H9 (cell line): Measurements from ENCODE around the gene TBC1D5. TPM values are rescaled to one million over a fixed set of nuclear protein-coding genes. Genes with fewer than 3 reads are reported as not detected.

Experiments
- DNase-seq: peaks from one replicate; pipeline ENCODE4 v3.0.0-alpha.2; 2017
- H2AFZ ChIP-seq: one replicate; pipeline ENCODE4 v1.6.1; 2013; ENCODE audit warnings: mild to moderate bottlenecking, low read length, control low read depth, moderate library complexity
- H2AK5ac ChIP-seq: 2 replicates; pipeline ENCODE4 v1.6.1; 2013; ENCODE audit warnings: low read length, control low read depth, mixed read lengths; ENCODE audit not compliant: insufficient read length
- H2BK120ac ChIP-seq: one replicate; pipeline ENCODE4 v1.6.1; 2013; ENCODE audit warnings: low read depth, mild to moderate bottlenecking, low read length, control low read depth, inconsistent platforms; ENCODE audit not compliant: poor library complexity, severe bottlenecking
- H2BK12ac ChIP-seq: 2 replicates; pipeline ENCODE4 v1.6.1; 2013; ENCODE audit warnings: low read length, control low read depth, mixed read lengths, low read depth; ENCODE audit not compliant: insufficient read length
- H2BK15ac ChIP-seq: 2 replicates; pipeline ENCODE4 v1.6.1; 2013; ENCODE audit warnings: low read depth, low read length, control low read depth
- H2BK20ac ChIP-seq: one replicate; pipeline ENCODE4 v1.6.1; 2013; ENCODE audit warnings: low read depth, mild to moderate bottlenecking, low read length, control low read depth, inconsistent platforms; ENCODE audit not compliant: poor library complexity, severe bottlenecking
- H2BK5ac ChIP-seq: 2 replicates; pipeline ENCODE4 v1.6.1; 2013; ENCODE audit warnings: low read length, control low read depth, mixed read lengths; ENCODE audit not compliant: insufficient read length
- H3K14ac ChIP-seq: 2 replicates; pipeline ENCODE4 v1.6.1; 2013; ENCODE audit warnings: low read length, control low read depth; ENCODE audit not compliant: insufficient read depth
- H3K18ac ChIP-seq: 2 replicates; pipeline ENCODE4 v1.6.1; 2013; ENCODE audit warnings: low read depth, mild to moderate bottlenecking, mixed read lengths, low read length, control low read depth; ENCODE audit not compliant: insufficient read length
- H3K23ac ChIP-seq: 2 replicates; pipeline ENCODE4 v1.6.1; 2013; ENCODE audit warnings: low read length, control low read depth, mixed read lengths, low read depth; ENCODE audit not compliant: insufficient read length
- H3K23me2 ChIP-seq: 2 replicates; pipeline ENCODE4 v1.6.1; 2013; ENCODE audit warnings: low read depth, mild to moderate bottlenecking, mixed read lengths, low read length, control low read depth; ENCODE audit not compliant: insufficient read length, poor library complexity, severe bottlenecking
- H3K27ac ChIP-seq: 2 replicates; pipeline ENCODE4 v1.5.1; 2013; ENCODE audit warnings: low read length, control low read depth, mixed read lengths, low read depth; ENCODE audit not compliant: insufficient read length
- H3K27me3 ChIP-seq: 2 replicates; pipeline ENCODE4 v1.6.1; 2013; ENCODE audit warnings: low read length, control low read depth, inconsistent platforms; ENCODE audit not compliant: insufficient read depth
- H3K4ac ChIP-seq: 2 replicates; pipeline ENCODE4 v1.6.1; 2013; ENCODE audit warnings: low read depth, mild to moderate bottlenecking, control low read depth, inconsistent platforms, low read length, moderate library complexity
- H3K4me1 ChIP-seq: 2 replicates; pipeline ENCODE4 v1.6.1; 2013; ENCODE audit warnings: low read length, control low read depth, inconsistent platforms; ENCODE audit not compliant: insufficient read depth
- H3K4me2 ChIP-seq: 2 replicates; pipeline ENCODE4 v1.6.1; 2013; ENCODE audit warnings: low read length, control low read depth, mixed read lengths; ENCODE audit not compliant: insufficient read length, insufficient read depth
- H3K56ac ChIP-seq: 2 replicates; pipeline ENCODE4 v1.6.1; 2013; ENCODE audit warnings: low read depth, mild to moderate bottlenecking, mixed read lengths, low read length, control low read depth; ENCODE audit not compliant: insufficient read length
- H3K79me1 ChIP-seq: 2 replicates; pipeline ENCODE4 v1.6.1; 2013; ENCODE audit warnings: low read depth, mild to moderate bottlenecking, moderate library complexity, low read length, control low read depth, inconsistent platforms; ENCODE audit not compliant: insufficient read depth, poor library complexity, severe bottlenecking
- H3K79me2 ChIP-seq: 2 replicates; pipeline ENCODE4 v1.6.1; 2013; ENCODE audit warnings: low read length, control low read depth, inconsistent platforms; ENCODE audit not compliant: insufficient read depth
- H3K9ac ChIP-seq: 2 replicates; pipeline ENCODE4 v1.6.1; 2013; ENCODE audit warnings: low read length, control low read depth, mixed read lengths; ENCODE audit not compliant: insufficient read length; ENCODE audit errors: extremely low read depth
- H3K9me3 ChIP-seq: one replicate; pipeline ENCODE4 v1.6.1; 2013; ENCODE audit warnings: low read depth, low read length, inconsistent platforms; ENCODE audit not compliant: control insufficient read depth
- H3T11ph ChIP-seq: one replicate; pipeline ENCODE4 v1.6.1; 2013; ENCODE audit warnings: mild to moderate bottlenecking, low read length, control low read depth, inconsistent platforms
- H4K20me1 ChIP-seq: one replicate; pipeline ENCODE4 v1.6.1; 2013; ENCODE audit not compliant: control insufficient read depth, insufficient read length, insufficient read depth
- H4K5ac ChIP-seq: 2 replicates; pipeline ENCODE4 v1.6.1; 2013; ENCODE audit warnings: low read depth, mild to moderate bottlenecking, mixed read lengths, low read length, control low read depth; ENCODE audit not compliant: insufficient read length
- H4K8ac ChIP-seq: replicated peaks from 2 replicates; pipeline ENCODE4 v1.6.1; 2013; ENCODE audit warnings: low read length, control low read depth, mixed read lengths, low read depth; ENCODE audit not compliant: insufficient read length
- H4K91ac ChIP-seq: 2 replicates; pipeline ENCODE4 v1.6.1; 2013; ENCODE audit warnings: low read depth, mild to moderate bottlenecking, moderate library complexity, mixed read lengths, low read length, control low read depth; ENCODE audit not compliant: insufficient read length
- H3K27ac Mint-ChIP-seq, 3 experiments: 2 replicates in 2 of 3; 3 replicates in 1 of 3; pipeline ENCODE4 v1.8.0; 2020 to 2021; ENCODE audit warnings: mixed read lengths in 3 of 3, mild to moderate bottlenecking in 1 of 3, moderate library complexity in 1 of 3
- H3K27me3 Mint-ChIP-seq: 2 replicates; pipeline ENCODE4 v1.8.0; 2021; ENCODE audit warnings: low read depth, mild to moderate bottlenecking, moderate library complexity, mixed read lengths
- H3K36me3 Mint-ChIP-seq, 3 experiments: 2 replicates in 2 of 3; 3 replicates in 1 of 3; pipeline ENCODE4 v1.8.0; 2020 to 2021; ENCODE audit warnings: low read depth in 3 of 3, mixed read lengths in 3 of 3; ENCODE audit not compliant: insufficient read depth in 1 of 3
- H3K4me1 Mint-ChIP-seq, 2 experiments: 2 replicates each; pipeline ENCODE4 v1.8.0; 2020; ENCODE audit warnings: mixed read lengths in 2 of 2
- H3K4me3 Mint-ChIP-seq, 2 experiments: 2 replicates in 1 of 2; 3 replicates in 1 of 2; pipeline ENCODE4 v1.8.0; 2020 to 2021; ENCODE audit warnings: mild to moderate bottlenecking in 2 of 2, mixed read lengths in 2 of 2, moderate library complexity in 1 of 2
- H3K9me3 Mint-ChIP-seq, 2 experiments: 2 replicates in 1 of 2; 3 replicates in 1 of 2; pipeline ENCODE4 v1.8.0; 2020; ENCODE audit warnings: mild to moderate bottlenecking in 2 of 2, mixed read lengths in 2 of 2, moderate library complexity in 1 of 2
- WGBS: extraction: QIAGEN DNeasy Blood & Tissue Kit; methylation state at CpG from one replicate; pipeline ENCODE4 v1.1.7; 2013; ENCODE audit warnings: missing lambda C conversion rate, low lambda C conversion rate, mixed read lengths; ENCODE audit not compliant: insufficient read length; ENCODE audit errors: extremely low coverage; 5-methylcytosine and 5-hydroxymethylcytosine counted together
- total RNA-seq: library from RNA; stranded (reverse); gene quantifications from 2 replicates; pipeline ENCODE4 v1.2.1, GENCODE V29; 2021
- TF ChIP-seq, protein P1 (sequence below): fragments of 200-600 bp; sonication (generic); conservative IDR thresholded peaks from 3 replicates; pipeline ENCODE4 v1.8.0; 2021; ENCODE audit warnings: antibody characterized with exemption, mild to moderate bottlenecking

TBC1D5 gene
- total RNA-seq, 1 experiment from 2014 or later = 25.0 TPM

DNA sequence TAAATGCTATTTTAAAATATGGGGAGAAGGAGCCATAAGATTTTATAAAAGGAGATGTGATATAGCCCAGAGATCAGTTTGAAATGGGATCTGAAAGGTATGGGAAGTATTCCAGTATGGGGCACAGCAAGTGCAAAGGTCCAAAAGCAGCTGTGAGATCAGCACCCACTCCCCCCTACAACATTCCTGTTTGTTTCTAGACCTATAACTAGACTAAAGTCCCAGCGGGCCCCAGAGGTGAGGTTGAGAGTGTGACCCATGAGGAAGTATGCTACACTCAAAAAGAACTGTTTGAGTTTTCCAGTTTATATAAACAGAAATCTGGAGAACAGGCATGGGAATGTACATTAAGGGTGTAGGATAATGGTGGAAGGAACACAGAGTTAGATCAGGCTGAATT, 152.5 kb downstream of the TBC1D5 start:
- Mint-ChIP-seq H3K27ac (no peak overlapping the region), H3K27me3 (no peaks in the 10 kb centered on the region)

More for the DNA sequence above, 152.5 kb downstream of the TBC1D5 start:
- H2BK120ac ChIP-seq = no peak overlapping the region
- WGBS = no CpG with 5 or more reads among the region's 1 CpG
- H3K14ac ChIP-seq = no peak overlapping the region
- H2AK5ac ChIP-seq = no peak overlapping the region
- no peaks in the 10 kb centered on the region for H3K79me1 ChIP-seq
- H3K4me3 Mint-ChIP-seq = no peak overlapping the region
- no peak overlapping the region for H2BK12ac ChIP-seq
- H4K91ac ChIP-seq = no peak overlapping the region
- H4K5ac ChIP-seq = no peak overlapping the region
- no peaks in the 10 kb centered on the region for H3K9me3 ChIP-seq
- no peak overlapping the region for H4K8ac ChIP-seq
- H2AFZ ChIP-seq = no peak overlapping the region
- H3K4me1 ChIP-seq = no peaks in the 10 kb centered on the region
- no peak overlapping the region for H2BK20ac ChIP-seq
- no peak overlapping the region for H2BK15ac ChIP-seq
- TF ChIP-seq, protein P1, sequence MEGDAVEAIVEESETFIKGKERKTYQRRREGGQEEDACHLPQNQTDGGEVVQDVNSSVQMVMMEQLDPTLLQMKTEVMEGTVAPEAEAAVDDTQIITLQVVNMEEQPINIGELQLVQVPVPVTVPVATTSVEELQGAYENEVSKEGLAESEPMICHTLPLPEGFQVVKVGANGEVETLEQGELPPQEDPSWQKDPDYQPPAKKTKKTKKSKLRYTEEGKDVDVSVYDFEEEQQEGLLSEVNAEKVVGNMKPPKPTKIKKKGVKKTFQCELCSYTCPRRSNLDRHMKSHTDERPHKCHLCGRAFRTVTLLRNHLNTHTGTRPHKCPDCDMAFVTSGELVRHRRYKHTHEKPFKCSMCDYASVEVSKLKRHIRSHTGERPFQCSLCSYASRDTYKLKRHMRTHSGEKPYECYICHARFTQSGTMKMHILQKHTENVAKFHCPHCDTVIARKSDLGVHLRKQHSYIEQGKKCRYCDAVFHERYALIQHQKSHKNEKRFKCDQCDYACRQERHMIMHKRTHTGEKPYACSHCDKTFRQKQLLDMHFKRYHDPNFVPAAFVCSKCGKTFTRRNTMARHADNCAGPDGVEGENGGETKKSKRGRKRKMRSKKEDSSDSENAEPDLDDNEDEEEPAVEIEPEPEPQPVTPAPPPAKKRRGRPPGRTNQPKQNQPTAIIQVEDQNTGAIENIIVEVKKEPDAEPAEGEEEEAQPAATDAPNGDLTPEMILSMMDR = no peak
- no peak overlapping the region for H3K23ac ChIP-seq
- H3K56ac ChIP-seq = no peak overlapping the region
- no peak overlapping the region for H3K27ac ChIP-seq
- H2BK5ac ChIP-seq = no peak overlapping the region
- H3K9ac ChIP-seq = no peak overlapping the region
- H3K4me2 ChIP-seq = no peak overlapping the region
- H4K20me1 ChIP-seq = no peaks in the 10 kb centered on the region
- no peak overlapping the region for H3K4ac ChIP-seq
- H3T11ph ChIP-seq = no peak overlapping the region
- H3K79me2 ChIP-seq = no peaks in the 10 kb centered on the region
- no peaks in the 10 kb centered on the region for H3K27me3 ChIP-seq
- peaks cover 15 to 19% of the 10 kb centered on the region in 2 experiments for H3K4me1 Mint-ChIP-seq
- peaks cover 18 to 20% (median 20%) of the 10 kb centered on the region in 3 experiments for H3K36me3 Mint-ChIP-seq
- H3K9me3 Mint-ChIP-seq = peaks cover 17 to 19% of the 10 kb centered on the region in 2 experiments
- H3K18ac ChIP-seq = no peak overlapping the region
- DNase-seq = no peak
- no peaks in the 10 kb centered on the region for H3K23me2 ChIP-seq
